Measurements from ENCODE around the gene TM9SF2. TPM values are rescaled to one million over a fixed set of nuclear protein-coding genes. Genes with fewer than 3 reads are reported as not detected.

TM9SF2 gene
- total RNA-seq, 1 donor from 2014 or later = 138 TPM

GRCh38 chr13:99558570-99559180 lies 57.4 kb downstream of the TM9SF2 start:
- no peak for DNase-seq (ENCODE audit: low read depth)
- Histone ChIP-seq H3K36me3 (ENCODE audit: control insufficient read depth, insufficient read depth, low read length) (peaks cover 10% of the 10 kb centered on the region), H3K27me3 (ENCODE audit: control insufficient read depth, insufficient read depth, low read length) (no peaks in the 10 kb centered on the region), H3K4me3 (ENCODE audit: low read depth, low read length) (no peak overlapping the region)
- no peak for FAIRE-seq
- TF ChIP-seq CTCF (IDR thresholded peaks at IDR 0.05; ENCODE audit: insufficient read depth, low read length, severe bottlenecking) = no peak

GRCh38 chr13:99559560-99559959 lies 58.3 kb downstream of the TM9SF2 start:
- Histone ChIP-seq H3K4me3 (ENCODE audit: low read depth, low read length) (no peak overlapping the region), H3K36me3 (ENCODE audit: control insufficient read depth, insufficient read depth, low read length) (peaks cover 10% of the 10 kb centered on the region), H3K27me3 (ENCODE audit: control insufficient read depth, insufficient read depth, low read length) (no peaks in the 10 kb centered on the region)
- FAIRE-seq (no peak), DNase-seq (ENCODE audit: low read depth) (no peak)
- TF ChIP-seq CTCF (IDR thresholded peaks at IDR 0.05; ENCODE audit: insufficient read depth, low read length, severe bottlenecking) = no peak

- no peaks in the 10 kb centered on the region for H3K27me3 ChIP-seq (ENCODE audit: control insufficient read depth, insufficient read depth, low read length)
- H3K4me3 ChIP-seq (ENCODE audit: low read depth, low read length) = no peak overlapping the region
- peaks cover 9% of the 10 kb centered on the region for H3K36me3 ChIP-seq (ENCODE audit: control insufficient read depth, insufficient read depth, low read length)
- FAIRE-seq (no peak), DNase-seq (ENCODE audit: low read depth) (no peak)
- no peak for TF ChIP-seq CTCF (IDR thresholded peaks at IDR 0.05; ENCODE audit: insufficient read depth, low read length, severe bottlenecking)
Observed at GRCh38 chr13:99563404-99563803, 62.1 kb downstream of the TM9SF2 start.

GRCh38 chr13:99564386-99564785 lies 63.1 kb downstream of the TM9SF2 start:
- Histone ChIP-seq H3K4me3 (ENCODE audit: low read depth, low read length) (no peak overlapping the region), H3K36me3 (ENCODE audit: control insufficient read depth, insufficient read depth, low read length) (peaks cover 9% of the 10 kb centered on the region), H3K27me3 (ENCODE audit: control insufficient read depth, insufficient read depth, low read length) (no peaks in the 10 kb centered on the region)
- no peak for FAIRE-seq
- TF ChIP-seq CTCF (IDR thresholded peaks at IDR 0.05; ENCODE audit: insufficient read depth, low read length, severe bottlenecking) = no peak
- DNase-seq (ENCODE audit: low read depth) = no peak

DNA sequence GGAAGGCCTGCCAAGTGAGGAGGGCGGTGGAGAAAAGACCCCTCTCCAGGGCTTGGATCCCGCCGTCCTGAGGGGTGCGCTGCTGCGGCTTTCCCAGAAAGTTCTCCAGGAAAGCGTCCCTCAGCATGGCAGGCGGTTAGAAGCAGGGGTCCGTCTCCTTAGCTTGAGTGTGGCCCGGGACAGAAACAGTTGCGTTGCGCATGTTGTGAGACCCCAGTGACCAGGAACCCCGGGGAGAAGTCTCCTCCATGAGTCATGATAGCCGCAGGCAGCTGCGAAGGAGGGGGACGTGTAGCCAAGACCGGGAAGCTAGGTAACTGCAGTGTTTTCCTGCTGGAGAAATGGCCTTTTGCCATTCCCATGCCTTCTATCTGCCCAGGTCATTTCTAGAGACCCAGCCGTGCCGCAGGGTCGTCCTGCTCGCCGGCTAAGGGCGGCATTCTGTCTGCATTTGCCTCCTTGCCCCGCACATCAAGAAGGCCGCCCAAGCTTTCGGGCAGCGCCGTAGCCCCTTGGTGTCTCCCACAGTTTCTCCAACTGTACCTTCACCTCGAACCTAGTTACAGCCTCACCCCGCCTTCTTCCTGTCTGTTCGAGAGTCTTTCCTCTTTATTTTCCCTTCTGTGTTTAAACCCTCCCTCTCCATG lies 64.3 kb downstream of the TM9SF2 start:
- Histone ChIP-seq H3K4me3 (ENCODE audit: low read depth, low read length) (no peak overlapping the region), H3K27me3 (ENCODE audit: control insufficient read depth, insufficient read depth, low read length) (no peaks in the 10 kb centered on the region), H3K36me3 (ENCODE audit: control insufficient read depth, insufficient read depth, low read length) (peaks cover 2% of the 10 kb centered on the region)
- TF ChIP-seq CTCF (IDR thresholded peaks at IDR 0.05; ENCODE audit: insufficient read depth, low read length, severe bottlenecking) = no peak
- no peak for FAIRE-seq
- DNase-seq (ENCODE audit: low read depth) = no peak

Measured in bronchial epithelial cell (primary cell).